HG03354 (cell line): Measurements from ENCODE around the gene PCSK7.
"Not testable (repeated sequence)": the region's sequence is repeated elsewhere in the genome, so short reads cannot be mapped to it uniquely, and the experiment has no call there.

Experiments used
- ATAC-seq: cut with Tn5 transposase; IDR thresholded peaks from one replicate; pipeline ENCODE4 v1.9.1; 2021; ENCODE audit warnings: mild to moderate bottlenecking; ENCODE audit not compliant: unreplicated experiment, poor library complexity, severe bottlenecking

Gene PCSK7, protein sequence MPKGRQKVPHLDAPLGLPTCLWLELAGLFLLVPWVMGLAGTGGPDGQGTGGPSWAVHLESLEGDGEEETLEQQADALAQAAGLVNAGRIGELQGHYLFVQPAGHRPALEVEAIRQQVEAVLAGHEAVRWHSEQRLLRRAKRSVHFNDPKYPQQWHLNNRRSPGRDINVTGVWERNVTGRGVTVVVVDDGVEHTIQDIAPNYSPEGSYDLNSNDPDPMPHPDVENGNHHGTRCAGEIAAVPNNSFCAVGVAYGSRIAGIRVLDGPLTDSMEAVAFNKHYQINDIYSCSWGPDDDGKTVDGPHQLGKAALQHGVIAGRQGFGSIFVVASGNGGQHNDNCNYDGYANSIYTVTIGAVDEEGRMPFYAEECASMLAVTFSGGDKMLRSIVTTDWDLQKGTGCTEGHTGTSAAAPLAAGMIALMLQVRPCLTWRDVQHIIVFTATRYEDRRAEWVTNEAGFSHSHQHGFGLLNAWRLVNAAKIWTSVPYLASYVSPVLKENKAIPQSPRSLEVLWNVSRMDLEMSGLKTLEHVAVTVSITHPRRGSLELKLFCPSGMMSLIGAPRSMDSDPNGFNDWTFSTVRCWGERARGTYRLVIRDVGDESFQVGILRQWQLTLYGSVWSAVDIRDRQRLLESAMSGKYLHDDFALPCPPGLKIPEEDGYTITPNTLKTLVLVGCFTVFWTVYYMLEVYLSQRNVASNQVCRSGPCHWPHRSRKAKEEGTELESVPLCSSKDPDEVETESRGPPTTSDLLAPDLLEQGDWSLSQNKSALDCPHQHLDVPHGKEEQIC

DNA sequence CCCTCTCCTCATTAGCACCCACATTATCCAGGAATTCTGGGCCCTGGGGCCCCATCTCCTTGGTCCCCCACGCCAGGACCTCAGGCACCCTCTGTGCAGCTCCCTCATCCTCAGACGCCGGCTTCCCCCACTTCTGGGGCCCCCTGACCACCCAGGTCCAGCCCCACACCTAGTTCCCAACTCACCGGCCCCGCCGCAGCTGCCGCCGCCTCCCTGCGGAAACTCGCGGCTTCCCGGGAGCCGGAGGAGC, at the start of gene PCSK7:
TSS of gene PCSK7 (minus strand) at position 232 of the 250 bp plus-strand sequence. CDS start 2,229 bp downstream, outside the sequence.
- no peak for ATAC-seq

DNA sequence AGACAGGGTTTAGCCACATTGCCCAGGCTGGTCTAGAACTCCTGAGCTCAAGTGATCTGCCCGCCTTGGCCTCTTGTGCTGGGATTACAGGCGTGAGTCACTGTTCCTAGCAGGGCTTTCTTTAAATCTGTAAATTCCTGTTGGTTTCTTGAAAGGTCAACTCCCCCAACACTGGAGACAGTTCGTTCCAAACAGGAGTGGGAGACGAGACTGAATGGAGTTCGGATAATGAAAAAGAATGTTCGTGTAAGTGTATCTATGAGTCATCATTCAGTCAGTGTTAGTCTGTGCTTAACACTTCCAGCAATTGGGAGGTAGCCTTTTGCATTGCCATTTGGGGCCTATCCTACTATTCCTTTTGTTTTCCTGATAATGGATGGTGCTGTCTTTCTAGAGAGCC, 49.3 kb upstream of the PCSK7 start:
- ATAC-seq = no peak

DNA sequence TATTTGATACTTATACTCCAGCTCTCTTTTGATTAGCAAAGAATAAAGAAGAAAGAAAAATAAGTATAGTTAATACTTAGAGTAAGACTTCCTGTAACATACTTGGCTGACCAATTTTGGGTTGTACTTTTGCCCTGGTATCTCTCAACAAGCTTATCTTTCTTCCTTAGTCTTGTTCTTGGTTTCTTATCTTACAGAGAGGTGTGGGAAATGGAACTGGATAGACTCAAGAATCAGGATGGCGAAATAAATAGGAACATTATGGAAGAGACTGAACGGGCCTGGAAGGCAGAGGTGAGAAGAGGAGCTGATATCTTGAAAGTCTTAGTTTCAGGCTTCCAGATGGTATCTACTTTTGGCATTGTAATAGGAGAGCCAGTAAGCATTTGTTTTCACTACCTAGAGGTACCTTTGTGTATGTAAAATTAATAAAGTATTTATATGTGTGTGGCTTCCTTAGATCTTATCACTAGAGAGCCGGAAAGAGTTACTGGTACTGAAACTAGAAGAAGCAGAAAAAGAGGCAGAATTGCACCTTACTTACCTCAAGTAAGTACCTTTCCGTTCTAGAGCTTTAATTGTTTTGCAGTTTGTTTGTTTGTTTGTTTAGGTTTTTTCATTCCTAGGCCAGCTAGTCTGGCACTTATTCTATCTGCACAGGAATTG, 48.0 kb upstream of the PCSK7 start:
- no peak for ATAC-seq

DNA sequence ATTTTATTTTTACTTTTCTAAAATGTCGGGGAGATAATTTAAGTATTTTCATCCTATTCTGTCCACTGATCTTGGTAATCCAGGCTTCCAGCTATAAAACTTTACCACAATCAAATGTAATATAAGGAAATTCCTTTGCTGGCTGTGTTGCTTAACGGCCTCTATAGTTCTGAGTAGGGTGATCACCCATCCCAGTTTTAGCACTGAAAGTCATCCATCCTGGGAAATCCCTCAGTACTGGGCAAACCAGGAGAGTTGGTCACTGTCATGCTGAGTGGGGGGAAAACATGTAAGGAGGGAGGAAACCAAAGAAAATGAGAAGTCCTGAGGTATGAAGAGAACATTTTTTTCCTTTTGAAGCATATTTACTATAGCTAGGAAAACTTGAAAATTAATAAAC, 46.5 kb upstream of the PCSK7 start:
- ATAC-seq = no peak

DNA sequence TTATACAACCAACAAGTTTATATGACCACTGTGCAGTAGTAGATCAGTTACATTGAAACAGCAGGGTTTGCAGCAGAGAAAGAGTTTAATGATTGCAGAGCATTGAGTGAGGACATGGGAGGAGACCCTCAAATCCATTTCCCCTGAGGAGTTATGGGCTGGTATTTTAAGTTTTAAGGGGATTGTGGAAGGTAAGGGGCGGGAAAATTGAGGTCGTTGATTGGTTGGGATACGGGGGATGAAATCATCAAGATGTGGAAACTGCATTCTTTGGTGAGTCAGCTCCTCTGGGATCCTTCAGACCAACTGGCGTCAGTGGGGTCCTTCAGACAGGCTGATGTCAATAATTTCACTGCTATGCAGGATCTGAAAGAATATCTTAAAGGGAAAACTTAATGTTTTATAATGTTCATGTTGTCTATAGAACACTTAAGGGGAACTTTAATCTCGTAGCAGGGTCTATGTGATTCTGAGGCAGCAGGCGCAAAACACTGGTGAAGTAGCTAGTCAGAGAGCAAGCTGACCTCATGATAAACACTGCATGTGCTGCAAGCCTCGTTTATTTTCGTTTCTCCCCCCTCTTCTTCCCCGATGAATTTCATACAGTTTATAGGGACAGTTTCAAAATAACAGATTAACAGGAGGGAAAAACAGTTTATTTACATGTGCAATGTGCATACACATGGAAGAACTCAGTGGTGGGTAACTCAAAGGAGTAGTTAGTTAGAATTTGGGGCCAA, 41.8 kb upstream of the PCSK7 start:
- no peak for ATAC-seq

DNA sequence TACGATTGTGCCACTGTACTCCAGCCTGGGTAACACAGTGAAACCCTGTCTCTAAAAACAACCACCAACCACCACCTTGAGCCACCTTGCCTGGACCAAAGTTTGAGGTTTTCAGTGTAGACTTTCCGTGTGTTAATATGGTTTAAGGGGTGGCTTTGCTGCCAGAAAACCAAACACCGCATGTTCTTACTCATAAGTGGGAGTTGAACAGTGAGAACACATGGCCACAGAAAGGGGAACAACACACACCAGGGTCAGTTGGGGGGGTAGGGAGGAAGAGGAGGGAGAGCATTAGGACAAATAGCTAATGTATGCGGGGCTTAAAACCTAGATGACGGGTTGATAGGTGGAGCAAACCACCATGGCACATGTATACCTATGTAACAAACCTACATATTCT, 40.3 kb upstream of the PCSK7 start:
- ATAC-seq = not testable (repeated sequence)

DNA sequence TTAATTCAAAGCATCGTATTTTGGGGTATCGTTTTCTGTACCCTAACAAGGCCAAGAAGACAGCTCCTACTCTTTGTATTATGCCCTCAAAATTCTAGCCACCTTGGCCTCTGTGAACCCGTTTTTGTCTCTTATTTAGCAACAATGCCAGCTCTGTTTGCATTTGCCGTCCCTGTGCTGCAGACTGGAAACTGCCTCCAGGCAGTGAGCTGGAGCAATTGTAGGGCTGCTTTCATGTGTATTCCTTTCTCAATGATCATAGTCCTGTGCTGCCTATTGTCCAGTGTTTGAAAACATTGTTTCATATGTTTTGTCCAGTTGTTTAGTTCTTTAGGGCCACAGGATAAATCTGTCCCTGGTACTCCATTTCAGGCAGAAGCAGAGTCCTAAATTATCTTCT, 39.3 kb upstream of the PCSK7 start:
- ATAC-seq = no peak

DNA sequence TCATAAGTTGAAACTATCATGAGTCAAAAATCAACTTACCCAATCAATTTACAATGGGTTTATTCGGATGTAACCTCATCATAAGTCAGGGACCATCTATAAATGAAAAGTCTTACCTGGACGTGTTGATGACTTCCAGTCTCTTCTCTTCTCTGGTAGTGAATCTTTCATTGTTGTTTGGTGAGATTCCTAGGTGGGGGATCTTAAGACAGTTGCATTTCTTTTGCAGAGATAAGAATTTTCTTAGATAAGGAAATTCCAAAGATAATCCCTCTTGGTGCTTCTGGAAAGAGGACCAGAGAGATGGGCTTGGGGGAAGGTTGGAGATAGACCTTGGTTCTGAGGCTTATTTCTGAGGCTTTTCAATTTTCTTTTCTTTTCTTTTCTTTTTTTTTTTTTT, 38.0 kb upstream of the PCSK7 start:
- no peak for ATAC-seq

DNA sequence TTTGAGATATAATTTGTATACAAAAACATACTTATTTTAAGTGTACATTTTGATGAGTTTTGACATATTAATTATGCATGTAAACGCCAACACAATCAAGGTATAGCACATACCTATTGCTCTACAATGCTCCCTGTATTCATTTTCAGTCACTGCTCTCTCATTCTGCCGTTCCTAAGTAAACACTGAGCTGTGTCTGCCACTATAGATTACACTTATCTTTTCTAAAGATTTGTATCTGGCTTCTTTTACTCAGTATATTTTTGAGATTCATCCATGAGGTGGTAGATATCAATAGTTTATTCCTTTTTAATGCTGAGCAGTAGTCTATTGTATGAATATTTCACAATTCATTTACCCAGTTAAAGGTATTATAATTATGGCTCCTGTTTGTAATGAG, 33.9 kb upstream of the PCSK7 start:
- ATAC-seq = no peak

DNA sequence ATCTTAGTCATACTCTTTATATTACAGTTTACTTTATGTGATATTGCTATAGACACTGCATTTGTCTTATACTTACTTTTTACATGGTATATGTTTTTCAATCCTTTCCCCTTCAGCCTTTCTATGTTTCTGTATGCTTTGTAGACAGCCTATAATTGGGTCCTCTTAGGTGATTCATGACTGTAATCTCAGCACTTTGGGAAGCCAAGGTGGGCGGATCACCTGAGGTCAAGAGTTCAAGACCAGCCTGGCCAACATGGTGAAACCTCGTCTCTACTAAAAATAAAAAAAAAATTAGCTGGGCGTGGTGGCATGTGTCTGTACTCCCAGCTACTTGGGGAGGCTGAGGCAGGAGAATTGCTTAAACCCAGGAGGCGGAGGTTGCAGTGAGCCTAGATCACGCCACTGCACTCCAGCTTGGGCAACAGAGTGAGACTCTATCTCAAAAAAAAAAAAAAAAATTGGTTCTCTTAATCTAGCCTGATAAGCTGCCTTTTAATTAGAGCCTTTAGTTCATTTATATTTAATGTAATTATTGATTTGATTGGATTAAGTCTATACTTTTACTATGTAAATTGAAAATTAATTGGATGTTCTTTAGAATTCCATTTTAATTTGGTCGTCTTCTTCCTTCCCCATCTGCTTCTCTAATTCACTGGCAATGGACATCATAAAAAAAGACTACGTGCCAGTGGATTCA, 32.9 kb upstream of the PCSK7 start:
- not testable (repeated sequence) for ATAC-seq

DNA sequence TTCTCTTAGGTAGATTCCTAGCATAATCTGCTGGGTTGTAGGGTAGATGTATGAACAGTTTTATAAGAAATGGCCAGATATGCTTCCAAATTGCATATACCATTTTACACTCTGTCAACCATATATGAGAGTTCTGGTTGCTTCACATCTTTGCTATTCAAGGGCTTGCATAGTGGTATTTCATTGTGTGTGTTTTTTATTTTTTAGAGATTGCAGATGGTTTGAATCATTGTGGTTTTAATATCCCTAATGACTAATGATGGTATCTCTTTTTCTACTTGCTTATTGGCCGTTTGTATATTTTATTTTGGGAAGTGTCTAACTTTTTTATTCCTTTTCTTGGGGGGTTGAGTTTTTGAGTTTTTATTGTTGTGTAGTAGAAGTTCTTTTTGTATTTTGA, 27.5 kb upstream of the PCSK7 start:
- no peak for ATAC-seq

DNA sequence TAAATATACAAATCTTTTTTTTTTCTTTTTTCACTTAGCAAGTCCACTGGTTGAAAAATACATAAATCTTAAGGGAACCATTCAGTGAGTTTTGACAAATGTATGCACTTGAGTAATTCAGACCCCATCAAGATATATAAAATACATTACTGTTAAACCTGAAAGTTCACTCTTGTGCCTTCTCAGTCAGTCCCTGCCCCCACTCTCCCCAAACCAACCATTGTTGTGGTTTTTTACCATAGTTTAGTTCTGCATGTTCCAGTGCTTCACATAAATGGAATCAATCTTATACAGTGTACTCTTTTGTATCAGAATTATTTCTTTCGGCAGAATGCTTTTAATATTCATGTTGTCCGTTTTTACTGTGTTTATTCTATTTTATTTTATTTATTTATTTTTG, 26.7 kb upstream of the PCSK7 start:
- ATAC-seq = no peak

DNA sequence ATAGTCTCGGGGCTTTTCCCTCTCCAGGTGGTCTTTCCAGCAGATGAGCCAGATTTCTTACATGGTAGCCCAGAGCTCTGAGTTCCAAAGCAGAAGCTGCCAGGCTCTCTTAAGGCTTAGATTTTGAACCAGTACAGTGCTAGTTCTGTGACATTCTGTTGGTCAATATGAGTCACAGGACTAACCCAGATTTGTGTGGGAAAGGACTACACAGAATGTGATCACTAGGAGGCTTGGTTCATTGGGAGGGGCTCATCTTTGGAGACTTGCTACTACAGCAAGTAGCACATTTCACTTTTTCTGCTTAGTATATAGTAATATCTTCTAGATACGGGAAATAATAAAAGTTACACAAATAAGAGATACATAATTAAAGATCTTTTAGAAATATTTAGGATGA, 24.7 kb upstream of the PCSK7 start:
- ATAC-seq = no peak

DNA sequence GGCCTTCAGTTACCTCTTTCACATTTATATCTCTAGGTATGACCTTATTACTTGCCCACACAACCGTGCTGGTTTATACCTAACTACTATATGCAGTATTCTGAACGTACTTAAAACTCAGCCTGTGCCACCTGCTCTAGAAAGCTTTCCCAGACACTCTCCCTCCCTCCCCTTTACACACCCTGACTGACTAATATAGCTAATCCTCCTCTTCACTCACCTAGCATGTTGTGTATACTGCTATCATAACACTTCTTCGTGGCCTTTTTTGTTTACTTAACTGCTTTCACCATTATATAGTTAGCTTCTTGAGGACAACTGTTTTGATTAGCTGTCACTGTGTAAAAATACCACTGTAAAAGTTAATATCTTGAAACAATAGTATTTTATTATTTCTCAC, 24.1 kb upstream of the PCSK7 start:
- ATAC-seq = no peak

DNA sequence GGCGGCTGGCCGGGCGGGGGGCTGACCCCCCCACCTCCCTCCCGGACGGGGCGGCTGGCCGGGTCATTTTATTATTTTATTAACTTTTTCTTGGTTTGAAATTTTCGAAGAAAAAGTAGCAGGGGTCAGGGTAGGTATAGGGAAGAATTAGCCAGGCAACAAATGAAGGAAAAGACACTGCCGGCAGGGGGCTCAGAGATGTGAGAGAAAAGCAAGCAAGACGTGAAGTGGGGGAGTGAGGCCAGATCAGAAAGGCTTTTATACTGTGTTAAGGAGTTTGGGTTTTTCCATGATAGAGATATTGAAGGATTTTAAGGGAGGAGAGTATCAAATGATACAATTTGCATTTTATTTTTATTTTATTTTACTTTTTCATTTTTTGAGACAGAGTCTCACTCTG, 19.6 kb upstream of the PCSK7 start:
- ATAC-seq = no peak

DNA sequence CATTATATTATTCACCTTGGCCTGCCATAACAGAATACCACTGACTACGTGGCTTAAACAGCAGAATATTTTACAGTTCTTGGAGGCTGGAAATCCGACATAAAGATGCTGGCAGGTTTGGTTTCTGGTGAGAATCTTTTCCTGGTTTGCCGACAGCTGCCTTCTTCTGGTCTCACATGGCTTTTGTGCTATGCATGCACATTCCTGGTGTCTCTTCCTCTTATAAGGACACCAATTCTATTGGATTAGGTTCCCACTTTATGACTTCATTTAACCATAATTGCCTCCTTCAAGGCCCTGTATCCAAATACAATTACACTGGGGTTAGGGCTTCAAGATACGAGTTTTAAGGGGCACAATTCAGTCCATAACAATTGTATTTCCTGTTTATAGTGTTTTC, 17.7 kb upstream of the PCSK7 start:
- no peak for ATAC-seq

DNA sequence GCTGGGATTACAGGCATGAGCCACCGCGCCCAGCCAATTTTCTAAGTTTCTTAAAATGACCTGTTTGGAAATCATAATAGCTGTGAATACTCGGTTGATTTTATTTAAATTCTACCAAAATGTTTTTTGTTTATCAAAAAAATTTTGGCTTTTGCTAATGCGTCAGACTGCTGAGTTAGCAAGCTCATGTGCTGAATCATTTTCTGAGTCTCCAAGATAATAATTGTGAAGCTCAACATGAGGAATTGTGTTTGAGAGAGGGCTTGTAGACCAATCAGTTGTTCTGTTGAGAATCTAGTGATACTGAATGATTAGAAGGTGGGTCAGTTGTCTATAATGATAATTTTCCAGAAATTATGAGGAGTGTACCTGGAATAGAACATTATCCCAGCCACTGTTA, 16.5 kb upstream of the PCSK7 start:
- ATAC-seq = no peak

DNA sequence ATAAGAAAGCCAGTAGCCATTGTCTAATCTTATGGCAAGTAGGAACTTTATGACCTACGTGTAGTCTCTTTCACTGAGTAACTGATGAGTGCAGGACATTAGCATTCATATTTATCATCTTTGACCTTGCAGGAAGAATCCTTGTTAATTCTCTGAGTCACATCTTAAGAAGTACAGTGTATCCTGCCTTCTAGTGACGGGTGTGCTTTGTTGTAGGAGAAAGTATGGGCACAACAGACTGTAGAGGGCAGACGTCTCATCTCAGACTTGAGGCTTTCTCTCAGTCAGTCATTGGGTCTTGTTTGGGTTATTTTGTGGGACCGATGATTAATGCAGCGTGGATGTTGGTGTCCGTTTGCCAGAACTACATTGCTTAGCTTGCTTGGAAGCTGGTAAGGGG, 7.4 kb upstream of the PCSK7 start:
- ATAC-seq = no peak

DNA sequence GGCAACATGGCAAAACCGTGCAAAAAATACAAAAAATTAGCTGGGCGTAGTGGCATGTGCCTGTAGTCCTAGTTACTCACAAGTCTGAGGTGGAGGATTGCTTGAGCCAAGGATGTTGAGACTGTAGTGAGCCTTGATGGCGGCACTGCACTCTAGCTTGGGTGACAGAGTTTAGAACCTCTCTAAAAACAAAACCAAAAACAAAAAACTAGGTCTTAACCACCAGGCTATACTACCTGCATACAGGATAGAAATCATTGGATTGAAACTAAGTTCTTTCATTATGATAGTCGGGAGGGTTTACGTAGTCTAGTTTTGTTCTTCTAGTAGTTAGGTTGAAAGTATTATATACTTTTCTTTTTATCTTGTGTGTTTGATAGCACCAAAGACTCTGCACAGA, 6.3 kb upstream of the PCSK7 start:
- ATAC-seq = no peak

DNA sequence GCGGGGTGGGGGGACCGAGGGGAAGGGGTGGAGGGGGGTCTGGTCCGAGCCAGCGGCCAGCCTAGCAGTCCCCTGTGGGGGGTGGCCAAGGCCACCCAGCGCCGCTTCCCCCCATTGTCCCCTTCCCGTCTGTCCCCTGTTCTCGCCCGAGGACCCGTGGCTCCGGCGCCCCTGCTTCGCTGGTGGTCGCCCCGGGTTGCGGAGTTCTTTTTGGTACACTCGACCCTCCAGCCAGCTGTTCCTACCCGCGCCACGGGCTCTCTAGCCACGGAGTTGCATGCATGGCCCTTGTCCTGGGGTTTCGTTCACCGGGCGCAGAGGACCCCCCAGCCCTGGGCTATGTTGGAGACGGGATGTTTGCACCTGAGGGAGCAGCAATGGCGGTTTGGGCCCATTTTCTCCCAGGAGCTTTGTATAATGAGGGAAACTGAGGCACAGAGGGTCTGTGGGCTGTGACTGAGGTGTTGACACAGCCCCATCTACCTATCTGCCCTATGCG, 1.1 kb upstream of the PCSK7 start:
- no peak for ATAC-seq
